ENCODE measurements around the gene TBC1D5. TPM values are rescaled to one million over a fixed set of nuclear protein-coding genes. Genes with fewer than 3 reads are reported as not detected.

Gene TBC1D5
- total RNA-seq, 1 experiment from 2014 or later: 38.3 TPM

- DNase-seq: no peak
- TF ChIP-seq, protein P1, sequence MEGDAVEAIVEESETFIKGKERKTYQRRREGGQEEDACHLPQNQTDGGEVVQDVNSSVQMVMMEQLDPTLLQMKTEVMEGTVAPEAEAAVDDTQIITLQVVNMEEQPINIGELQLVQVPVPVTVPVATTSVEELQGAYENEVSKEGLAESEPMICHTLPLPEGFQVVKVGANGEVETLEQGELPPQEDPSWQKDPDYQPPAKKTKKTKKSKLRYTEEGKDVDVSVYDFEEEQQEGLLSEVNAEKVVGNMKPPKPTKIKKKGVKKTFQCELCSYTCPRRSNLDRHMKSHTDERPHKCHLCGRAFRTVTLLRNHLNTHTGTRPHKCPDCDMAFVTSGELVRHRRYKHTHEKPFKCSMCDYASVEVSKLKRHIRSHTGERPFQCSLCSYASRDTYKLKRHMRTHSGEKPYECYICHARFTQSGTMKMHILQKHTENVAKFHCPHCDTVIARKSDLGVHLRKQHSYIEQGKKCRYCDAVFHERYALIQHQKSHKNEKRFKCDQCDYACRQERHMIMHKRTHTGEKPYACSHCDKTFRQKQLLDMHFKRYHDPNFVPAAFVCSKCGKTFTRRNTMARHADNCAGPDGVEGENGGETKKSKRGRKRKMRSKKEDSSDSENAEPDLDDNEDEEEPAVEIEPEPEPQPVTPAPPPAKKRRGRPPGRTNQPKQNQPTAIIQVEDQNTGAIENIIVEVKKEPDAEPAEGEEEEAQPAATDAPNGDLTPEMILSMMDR (IDR thresholded peaks at IDR 0.05; ENCODE audit: unreplicated experiment): no peak
- Mint-ChIP-seq H3K27ac (ENCODE audit: unreplicated experiment) (no peak overlapping the region), H3K36me3 (ENCODE audit: insufficient read depth, unreplicated experiment) (no peaks in the 10 kb centered on the region), H3K27me3 (ENCODE audit: unreplicated experiment) (no peaks in the 10 kb centered on the region), H3K4me1 (ENCODE audit: low read depth, unreplicated experiment) (peaks cover 15% of the 10 kb centered on the region), H3K4me3 (ENCODE audit: low read depth, unreplicated experiment) (no peak overlapping the region), H3K9me3 (ENCODE audit: low read depth, unreplicated experiment) (no peaks in the 10 kb centered on the region)
- intact Hi-C loops (cut with micrococcal nuclease; ENCODE audit: unreplicated experiment): no loop called here
- BruUV-seq (replicated peaks): no TSS peak
- CTCF ChIA-PET: no interaction called here
Observed at GRCh38 chr3:17634201-17634600, 108.2 kb downstream of the TBC1D5 start.

GRCh38 chr3:17632401-17633100 lies 109.9 kb downstream of the TBC1D5 start:
- no peaks in the 10 kb centered on the region for H3K27me3 Mint-ChIP-seq (ENCODE audit: unreplicated experiment)
- TF ChIP-seq, protein P1 (IDR thresholded peaks at IDR 0.05; ENCODE audit: unreplicated experiment): no peak
- BruUV-seq (replicated peaks): no TSS peak
- no peak for DNase-seq
- H3K36me3 Mint-ChIP-seq (ENCODE audit: insufficient read depth, unreplicated experiment): no peaks in the 10 kb centered on the region
- H3K4me1 Mint-ChIP-seq (ENCODE audit: low read depth, unreplicated experiment): peaks cover 15% of the 10 kb centered on the region
- CTCF ChIA-PET: no interaction called here
- intact Hi-C loops (cut with micrococcal nuclease; ENCODE audit: unreplicated experiment): no loop called here
- no peak overlapping the region for H3K27ac Mint-ChIP-seq (ENCODE audit: unreplicated experiment)
- no peak overlapping the region for H3K4me3 Mint-ChIP-seq (ENCODE audit: low read depth, unreplicated experiment)
- H3K9me3 Mint-ChIP-seq (ENCODE audit: low read depth, unreplicated experiment): no peaks in the 10 kb centered on the region

GRCh38 chr3:17631609-17632008 lies 110.8 kb downstream of the TBC1D5 start:
- Mint-ChIP-seq H3K36me3 (ENCODE audit: insufficient read depth, unreplicated experiment) (no peaks in the 10 kb centered on the region), H3K4me3 (ENCODE audit: low read depth, unreplicated experiment) (no peak overlapping the region), H3K27me3 (ENCODE audit: unreplicated experiment) (no peaks in the 10 kb centered on the region), H3K27ac (ENCODE audit: unreplicated experiment) (no peak overlapping the region), H3K4me1 (ENCODE audit: low read depth, unreplicated experiment) (peaks cover 18% of the 10 kb centered on the region), H3K9me3 (ENCODE audit: low read depth, unreplicated experiment) (no peaks in the 10 kb centered on the region)
- intact Hi-C loops (cut with micrococcal nuclease; ENCODE audit: unreplicated experiment): no loop called here
- CTCF ChIA-PET: no interaction called here
- no peak for DNase-seq
- TF ChIP-seq, protein P1 (IDR thresholded peaks at IDR 0.05; ENCODE audit: unreplicated experiment): no peak
- BruUV-seq (replicated peaks): no TSS peak

DNA sequence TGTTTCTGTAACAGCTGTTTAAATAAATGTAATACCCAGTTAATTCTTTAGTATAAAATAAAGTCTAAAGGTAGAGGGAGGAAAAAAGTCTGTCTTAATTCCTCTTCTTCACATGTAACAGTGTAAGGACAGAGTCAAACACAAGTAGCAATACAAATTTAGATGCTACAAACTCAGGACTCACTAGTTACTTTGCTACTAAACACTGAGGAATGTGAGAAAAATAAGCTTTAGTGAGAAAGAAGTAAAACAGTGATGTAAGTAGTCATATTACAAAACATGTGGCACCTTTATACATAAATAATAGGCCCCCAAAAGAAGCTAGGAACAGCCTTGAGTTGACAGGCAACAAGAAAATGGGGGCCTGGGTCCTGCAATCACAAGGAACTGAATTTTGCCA lies 113.0 kb downstream of the TBC1D5 start:
- TF ChIP-seq, protein P1 (IDR thresholded peaks at IDR 0.05; ENCODE audit: unreplicated experiment): no peak
- Mint-ChIP-seq H3K9me3 (ENCODE audit: low read depth, unreplicated experiment) (no peaks in the 10 kb centered on the region), H3K27ac (ENCODE audit: unreplicated experiment) (no peak overlapping the region), H3K4me3 (ENCODE audit: low read depth, unreplicated experiment) (no peak overlapping the region), H3K27me3 (ENCODE audit: unreplicated experiment) (no peaks in the 10 kb centered on the region), H3K4me1 (ENCODE audit: low read depth, unreplicated experiment) (peaks cover 8% of the 10 kb centered on the region), H3K36me3 (ENCODE audit: insufficient read depth, unreplicated experiment) (no peaks in the 10 kb centered on the region)
- no peak for DNase-seq
- CTCF ChIA-PET: interaction anchor here (0.6 kb wide), 1 partner anchor 31 kb away, joined by 5 read pairs; no protein-coding TSS in a partner anchor
- intact Hi-C loops (cut with micrococcal nuclease; ENCODE audit: unreplicated experiment): no loop called here
- BruUV-seq (replicated peaks): no TSS peak

Data from Calu3 (cell line).